PC-3 (cell line): ENCODE data around the gene SH3TC1. TPM values are rescaled to one million over a fixed set of nuclear protein-coding genes. Genes with fewer than 3 reads are reported as not detected.

Experiments
- ATAC-seq: fragments of 200-7000 bp; cut with Tn5 transposase; 2 replicates; pipeline ENCODE4 v1.9.1; 2020; ENCODE audit warnings: mild to moderate bottlenecking, moderate library complexity
- BruUV-seq: library from RNA; stranded (reverse); fragments of 400-500 nt; replicated peaks from 2 replicates; lab custom pipeline; 2021; lab: Mats Ljungman, UMichigan
- CTCF ChIA-PET: fragments of 300-600 bp; sonication (Branson Sonifier 250); formaldehyde crosslinking; loops from one replicate; lab custom pipeline; 2022; ENCODE audit warnings: antibody characterized with exemption; lab: Charles Lee
- POLR2A ChIA-PET: fragments of 300-600 bp; sonication (Branson Sonifier 250); formaldehyde crosslinking; loops from one replicate; lab custom pipeline; 2022; ENCODE audit warnings: antibody characterized with exemption; ENCODE audit not compliant: unreplicated experiment; lab: Charles Lee
- DNase-seq: peaks from one replicate; pipeline ENCODE4 v3.0.0-alpha.2; 2015
- H2AFZ ChIP-seq: fragments of 300-600 bp; sonication (generic); 2 replicates; pipeline ENCODE4 v1.6.0; 2016; ENCODE audit warnings: antibody characterized with exemption, low read length
- H3F3A ChIP-seq: fragments of 300-600 bp; sonication (generic); one replicate; pipeline ENCODE4 v1.6.0; 2017; ENCODE audit warnings: antibody characterized with exemption, low read length, control low read depth, mild to moderate bottlenecking; ENCODE audit not compliant: unreplicated experiment
- H3K27ac ChIP-seq: fragments of 300-600 bp; sonication (generic); 2 replicates; pipeline ENCODE4 v1.5.1; 2016; ENCODE audit warnings: mild to moderate bottlenecking, low read length
- H3K27me3 ChIP-seq: fragments of 300-600 bp; sonication (generic); 2 replicates; pipeline ENCODE4 v1.6.1; 2016; ENCODE audit warnings: low read length, mixed read lengths
- H3K36me3 ChIP-seq: fragments of 300-600 bp; sonication (generic); 2 replicates; pipeline ENCODE4 v1.6.1; 2016; ENCODE audit warnings: low read depth, mixed run types, low read length, mixed read lengths
- H3K4me1 ChIP-seq: fragments of 300-600 bp; sonication (generic); 2 replicates; pipeline ENCODE4 v1.5.1; 2016; ENCODE audit warnings: low read length; ENCODE audit not compliant: insufficient read depth
- H3K4me2 ChIP-seq: fragments of 300-600 bp; sonication (generic); 2 replicates; pipeline ENCODE4 v1.6.0; 2016; ENCODE audit warnings: low read length
- H3K4me3 ChIP-seq: fragments of 300-600 bp; sonication (generic); 2 replicates; pipeline ENCODE4 v1.5.1; 2016; ENCODE audit warnings: mild to moderate bottlenecking, low read length, mixed read lengths
- H3K79me2 ChIP-seq: fragments of 300-600 bp; sonication (generic); 2 replicates; pipeline ENCODE4 v1.6.1; 2017; ENCODE audit warnings: low read length, mixed read lengths
- H3K9ac ChIP-seq: fragments of 300-600 bp; sonication (generic); 2 replicates; pipeline ENCODE4 v1.6.0; 2016; ENCODE audit warnings: mild to moderate bottlenecking, low read length
- H3K9me2 ChIP-seq: fragments of 300-600 bp; sonication (generic); replicated peaks from 2 replicates; pipeline ENCODE4 v1.6.1; 2016; ENCODE audit warnings: mixed run types, low read length, mixed read lengths
- H3K9me3 ChIP-seq: fragments of 300-600 bp; sonication (generic); 2 replicates; pipeline ENCODE4 v1.6.1; 2016; ENCODE audit warnings: low read length, mixed read lengths
- H4K20me1 ChIP-seq: fragments of 300-600 bp; sonication (generic); 2 replicates; pipeline ENCODE4 v1.6.1; 2016; ENCODE audit warnings: low read length, mixed read lengths
- CTCF ChIP-seq: fragments of 300-600 bp; sonication (generic); conservative IDR thresholded peaks from 2 replicates; pipeline ENCODE4 v1.5.1; 2017; ENCODE audit warnings: antibody characterized with exemption, low read depth, mild to moderate bottlenecking, low read length
- EZH2 ChIP-seq: fragments of 300-600 bp; sonication (generic); IDR thresholded peaks from one replicate; pipeline ENCODE4 v1.6.1; 2017; ENCODE audit warnings: antibody characterized with exemption, mild to moderate bottlenecking, low read length; ENCODE audit not compliant: unreplicated experiment
- EZH2phosphoT487 ChIP-seq: fragments of 300-600 bp; sonication (generic); IDR thresholded peaks from 2 replicates; pipeline ENCODE4 v1.6.1; 2018; ENCODE audit warnings: mild to moderate bottlenecking, antibody characterized with exemption, low read length, borderline replicate concordance
- intact Hi-C: fragments of 100-400 bp; cut with micrococcal nuclease; formaldehyde crosslinking; loops from 2 replicates; pipeline ENCODE4 v1.9.0; 2023
- total RNA-seq: library from RNA; depleted of rRNA; stranded (reverse); fragments of >200 nt; gene quantifications from 2 replicates; pipeline ENCODE4 v1.2.3, GENCODE V29; 2014

Gene SH3TC1
- total RNA-seq, 1 experiment from 2014 or later, result 23.1 TPM

GRCh38 chr4:8280876-8281440 is 81.9 kb downstream of the SH3TC1 start:
- Histone ChIP-seq H3K27ac (no peak overlapping the region), H3K36me3 (no peaks in the 10 kb centered on the region), H3K79me2 (no peaks in the 10 kb centered on the region), H3K4me2 (no peak overlapping the region), H3K27me3 (no peaks in the 10 kb centered on the region), H4K20me1 (no peaks in the 10 kb centered on the region), H3F3A (no peaks in the 10 kb centered on the region), H3K4me3 (no peak overlapping the region), H3K9me3 (no peaks in the 10 kb centered on the region), H3K4me1 (peaks cover 24% of the 10 kb centered on the region), H3K9ac (no peak overlapping the region), H2AFZ (no peak overlapping the region), H3K9me2 (no peaks in the 10 kb centered on the region)
- TF ChIP-seq EZH2phosphoT487, result no peak
- ATAC-seq, result no peak
- ChIA-PET POLR2A (no interaction called here), CTCF (no interaction called here)
- BruUV-seq, result no TSS peak
- no peak for DNase-seq
- intact Hi-C loops, result no loop called here

DNA sequence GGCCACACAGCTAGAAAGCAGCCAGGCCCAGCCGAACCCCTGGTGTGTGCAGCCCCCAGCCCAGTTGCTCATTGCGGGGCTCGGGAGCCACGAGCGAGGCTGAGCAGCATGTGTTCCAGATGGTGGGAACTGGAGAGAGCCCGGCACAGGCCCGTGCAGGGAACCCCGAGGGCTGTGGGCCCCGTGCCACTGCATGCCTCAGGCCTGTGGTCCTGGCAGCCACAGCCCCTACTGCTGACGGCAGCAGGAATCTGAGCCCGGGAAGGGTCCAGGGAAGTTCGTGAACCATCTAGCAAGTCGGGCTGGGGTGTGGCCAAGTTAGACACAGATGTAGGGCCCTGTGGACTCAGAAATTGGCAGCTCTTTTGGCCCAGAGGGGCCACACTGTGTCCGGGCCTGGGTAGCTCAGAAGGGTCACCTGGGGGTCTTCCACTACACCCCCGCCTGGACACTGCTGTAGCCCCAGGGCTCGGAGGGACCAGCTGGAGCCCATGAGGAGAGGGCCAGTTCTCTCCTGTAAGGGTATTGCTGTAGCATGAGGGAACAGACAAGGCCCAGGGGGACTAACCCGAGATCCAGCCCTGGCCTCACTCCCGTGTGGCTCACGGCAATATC is 82.5 kb downstream of the SH3TC1 start:
- no peaks in the 10 kb centered on the region for H3F3A ChIP-seq
- ChIA-PET CTCF (no interaction called here), POLR2A (no interaction called here)
- BruUV-seq, result no TSS peak
- no peak overlapping the region for H3K9ac ChIP-seq
- no peak overlapping the region for H3K27ac ChIP-seq
- no peaks in the 10 kb centered on the region for H3K9me2 ChIP-seq
- no peaks in the 10 kb centered on the region for H3K27me3 ChIP-seq
- ATAC-seq (no peak), DNase-seq (no peak)
- no peaks in the 10 kb centered on the region for H3K9me3 ChIP-seq
- TF ChIP-seq CTCF (no peak), EZH2 (no peak), EZH2phosphoT487 (no peak)
- H3K4me2 ChIP-seq, result no peak overlapping the region
- peaks cover 23% of the 10 kb centered on the region for H3K4me1 ChIP-seq
- no peaks in the 10 kb centered on the region for H4K20me1 ChIP-seq
- no peaks in the 10 kb centered on the region for H3K79me2 ChIP-seq
- H3K4me3 ChIP-seq, result no peak overlapping the region
- intact Hi-C loops, result no loop called here
- no peaks in the 10 kb centered on the region for H3K36me3 ChIP-seq
- no peak overlapping the region for H2AFZ ChIP-seq

DNA sequence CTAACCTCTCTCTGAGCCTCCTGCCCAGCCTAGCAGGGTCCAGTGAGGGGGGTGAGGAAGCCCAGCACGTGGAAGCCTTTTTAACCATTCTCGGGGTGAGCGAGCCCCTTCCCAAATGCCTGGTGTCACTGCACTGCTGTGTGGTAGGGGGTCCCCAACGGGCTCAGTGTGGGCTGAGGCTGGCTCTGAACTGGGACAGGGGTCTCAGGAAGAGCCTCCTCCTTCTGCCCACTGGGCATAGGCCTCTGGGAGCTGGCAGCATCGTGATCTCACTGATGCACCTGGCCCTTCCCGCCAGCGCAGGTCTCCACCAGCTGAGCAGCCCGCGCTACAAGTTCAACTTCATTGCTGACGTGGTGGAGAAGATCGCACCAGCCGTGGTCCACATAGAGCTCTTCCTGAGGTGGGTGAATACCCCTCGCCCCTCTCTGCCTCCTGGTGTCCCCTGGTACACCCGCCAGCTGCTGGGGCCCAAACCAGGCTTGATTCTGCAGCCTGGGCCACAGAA is 83.1 kb downstream of the SH3TC1 start:
- H3K27me3 ChIP-seq, result no peaks in the 10 kb centered on the region
- no peak overlapping the region for H3K4me3 ChIP-seq
- DNase-seq (no peak), ATAC-seq (no peak)
- POLR2A ChIA-PET, result no interaction called here
- no peak overlapping the region for H2AFZ ChIP-seq
- no peak overlapping the region for H3K4me2 ChIP-seq
- H3K9me3 ChIP-seq, result no peaks in the 10 kb centered on the region
- no peaks in the 10 kb centered on the region for H3K36me3 ChIP-seq
- H3K4me1 ChIP-seq, result peaks cover 19% of the 10 kb centered on the region
- H3F3A ChIP-seq, result no peaks in the 10 kb centered on the region
- H3K9ac ChIP-seq, result no peak overlapping the region
- no peaks in the 10 kb centered on the region for H4K20me1 ChIP-seq
- no TSS peak for BruUV-seq
- H3K9me2 ChIP-seq, result no peaks in the 10 kb centered on the region
- H3K27ac ChIP-seq, result no peak overlapping the region
- H3K79me2 ChIP-seq, result no peaks in the 10 kb centered on the region
- intact Hi-C loops, result no loop called here
- CTCF ChIA-PET, result no interaction called here
- TF ChIP-seq EZH2phosphoT487 (no peak), EZH2 (no peak), CTCF (no peak)
